NCI-H2227 (cell line): ENCODE data around the gene TMEM150B.
"Not testable (repeated sequence)": the region's sequence is repeated elsewhere in the genome, so short reads cannot be mapped to it uniquely, and the experiment has no call there.

Source experiments
- DNase-seq: peaks from one replicate; lab custom pipeline; 2025; ENCODE audit not compliant: unreplicated experiment; lab: John Stamatoyannopoulos, UW

TMEM150B gene

DNA sequence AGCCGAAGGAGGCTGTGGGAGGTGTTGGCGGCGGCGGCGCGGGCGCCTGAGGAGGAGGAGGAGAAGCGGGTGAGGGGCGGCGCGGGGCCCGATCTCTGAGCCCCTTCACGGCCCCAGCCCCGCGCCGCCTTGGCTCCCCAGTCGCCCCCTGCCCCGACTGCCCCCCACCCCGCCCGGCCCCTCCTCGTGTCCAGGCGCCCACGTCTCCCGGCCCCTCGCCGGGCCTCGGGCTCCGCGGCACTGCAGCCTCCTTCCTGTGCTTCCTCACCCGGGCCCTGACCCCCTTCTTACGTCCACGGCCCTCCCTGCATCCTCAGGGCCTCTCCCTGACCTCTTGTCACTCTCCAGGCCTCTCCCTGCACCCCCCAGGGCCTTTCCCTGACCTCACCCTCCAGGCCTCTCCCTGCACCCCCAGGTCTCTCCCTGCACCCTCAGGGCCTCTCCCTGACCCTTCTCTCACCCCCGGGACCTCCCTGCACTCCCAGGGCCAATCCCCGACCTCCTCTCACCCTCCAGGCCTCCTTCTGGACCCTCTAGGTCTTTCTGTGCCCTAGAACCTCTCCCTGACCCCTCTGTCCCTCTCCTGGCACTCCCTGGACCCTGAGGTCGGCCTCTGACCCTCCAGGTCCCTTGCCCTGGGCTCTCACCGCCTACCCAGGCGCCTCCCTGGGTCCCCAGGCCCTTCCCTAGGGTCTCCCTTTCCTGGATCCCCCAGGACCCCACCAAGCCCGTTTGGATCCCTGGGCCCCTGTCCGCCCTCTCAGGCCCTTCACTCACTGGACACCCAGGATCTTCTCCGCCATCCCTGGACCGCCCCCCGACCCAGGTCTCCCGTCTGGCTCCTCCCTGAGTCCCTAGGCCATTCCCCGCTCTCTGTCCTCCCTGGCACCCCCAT, 15.0 kb upstream of the TMEM150B start:
- no peak for DNase-seq

DNA sequence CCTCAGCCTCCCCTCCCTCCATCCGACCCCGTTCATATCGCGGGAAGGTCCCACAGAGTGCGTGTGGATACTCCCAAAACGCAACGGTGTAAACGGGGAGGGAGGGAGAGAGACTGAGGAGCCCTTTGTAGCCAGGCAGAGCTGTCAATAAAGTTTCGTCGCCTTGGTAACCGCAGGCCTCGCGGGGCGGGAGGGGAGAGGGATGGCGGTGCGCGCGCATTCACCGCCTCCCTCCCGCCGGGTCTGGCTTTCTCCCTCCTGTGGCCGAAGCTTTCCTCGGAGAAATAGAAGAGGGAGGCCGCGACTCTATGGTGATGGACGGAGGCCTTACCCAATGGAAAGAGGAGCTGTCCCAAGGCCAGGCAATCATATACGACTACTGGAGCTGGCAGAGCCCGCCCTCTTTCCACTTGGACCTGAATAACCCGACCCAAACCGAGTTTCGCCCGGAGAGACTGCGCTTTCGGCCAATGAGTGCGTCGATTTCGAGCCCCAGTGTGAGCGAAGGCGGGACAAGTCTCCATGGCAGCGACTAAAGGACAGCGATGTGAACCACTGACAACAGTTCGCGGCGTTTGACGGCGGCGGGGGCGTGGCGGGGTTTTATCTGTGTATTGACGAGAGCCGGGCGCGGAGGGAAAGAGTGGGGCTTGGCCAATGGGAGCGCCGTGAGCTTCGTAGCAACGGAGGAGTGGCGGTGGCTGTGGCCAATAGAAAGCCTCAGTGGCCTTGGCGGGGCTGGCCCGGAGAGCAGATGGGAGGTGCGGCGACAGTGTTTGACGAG, 14.2 kb upstream of the TMEM150B start, which contains the start of gene KMT5C:
Gene KMT5C, plus strand, starts transcription at position 772 of the 784 bp plus-strand sequence. CDS start 2,061 bp downstream, outside the sequence.
- peak; percentile 100 for DNase-seq

DNA sequence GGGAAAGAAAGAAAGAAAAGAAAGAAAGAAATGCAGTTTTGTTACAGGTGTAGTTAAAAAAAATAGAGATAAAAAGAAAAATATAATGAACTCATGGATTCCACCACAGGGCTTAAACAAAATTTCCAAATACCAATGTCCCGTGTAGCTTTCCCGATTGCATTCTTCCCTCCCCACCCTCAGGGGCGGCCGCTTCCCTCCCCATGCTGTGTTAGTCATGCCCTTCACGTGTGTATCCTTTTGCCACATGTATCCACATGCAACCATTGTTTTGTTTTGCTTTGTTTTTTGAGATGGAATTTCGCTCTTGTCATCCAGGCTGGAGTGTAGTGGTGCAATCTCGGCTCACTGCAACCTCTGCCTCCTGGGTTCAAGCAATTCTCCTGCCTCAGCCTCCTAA, 11.0 kb upstream of the TMEM150B start:
- DNase-seq = no peak

DNA sequence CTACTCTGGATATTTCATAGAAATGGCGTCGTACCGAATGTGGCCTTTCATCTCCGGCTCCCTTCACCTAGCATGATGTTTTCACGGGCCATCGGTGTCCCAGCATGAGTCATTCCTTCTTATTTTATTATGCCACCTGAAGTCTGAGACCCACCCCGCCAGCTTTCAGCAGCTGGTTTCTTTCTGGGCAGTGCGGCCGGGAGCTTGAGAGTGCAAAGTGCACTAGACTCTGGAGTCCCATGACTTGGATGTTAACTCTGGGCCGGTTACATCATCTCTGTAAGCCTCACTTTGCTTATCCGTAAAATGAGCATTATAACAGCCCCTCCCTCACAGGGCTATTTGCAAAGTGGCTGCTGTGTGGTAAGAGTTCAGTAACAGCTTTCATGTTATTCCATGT, 8.7 kb upstream of the TMEM150B start:
- DNase-seq = no peak

DNA sequence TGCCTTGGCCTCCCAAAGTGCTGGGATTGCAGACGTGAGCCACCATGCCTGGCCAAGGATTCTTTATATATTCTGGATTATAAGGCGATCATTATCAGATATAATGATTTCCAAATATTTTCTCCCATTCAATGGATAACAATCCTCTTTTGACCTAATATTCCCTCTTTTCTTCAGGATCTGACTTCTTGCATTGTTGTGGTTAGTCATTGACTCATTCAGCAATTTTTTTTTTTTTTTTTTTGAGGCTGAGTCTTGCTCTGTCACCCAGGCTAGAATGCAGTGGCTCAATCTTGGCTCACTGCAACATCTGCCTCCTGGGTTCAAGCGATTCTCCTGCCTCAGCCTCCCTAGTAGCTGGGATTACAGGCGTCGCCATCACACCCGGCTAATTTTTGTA, 4.7 kb upstream of the TMEM150B start:
- DNase-seq = not testable (repeated sequence)

DNA sequence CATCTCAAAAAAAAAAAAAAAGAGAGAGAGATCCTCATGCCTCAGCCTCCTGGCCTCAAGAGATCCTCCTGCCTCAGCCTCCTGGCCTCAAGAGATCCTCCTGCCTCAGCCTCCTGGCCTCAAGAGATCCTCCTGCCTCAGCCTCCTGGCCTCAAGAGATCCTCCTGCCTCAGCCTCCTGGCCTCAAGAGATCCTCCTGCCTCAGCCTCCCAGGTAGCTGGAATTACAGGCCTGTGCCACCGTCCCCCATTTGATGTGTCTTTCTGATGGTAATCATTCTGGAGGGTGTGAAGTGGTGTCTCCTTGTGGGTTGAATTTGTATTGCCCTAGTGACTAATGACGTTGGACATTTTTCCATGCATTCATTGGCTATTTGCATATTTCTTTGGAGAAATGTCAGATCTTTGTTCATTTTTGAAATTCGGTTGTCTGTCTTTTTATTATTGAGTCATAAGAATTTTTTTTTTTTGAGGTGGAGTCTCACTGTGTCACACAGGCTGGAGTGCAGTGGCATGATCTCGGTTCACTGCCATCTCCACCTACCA, 3.7 kb upstream of the TMEM150B start:
- not testable (repeated sequence) for DNase-seq

DNA sequence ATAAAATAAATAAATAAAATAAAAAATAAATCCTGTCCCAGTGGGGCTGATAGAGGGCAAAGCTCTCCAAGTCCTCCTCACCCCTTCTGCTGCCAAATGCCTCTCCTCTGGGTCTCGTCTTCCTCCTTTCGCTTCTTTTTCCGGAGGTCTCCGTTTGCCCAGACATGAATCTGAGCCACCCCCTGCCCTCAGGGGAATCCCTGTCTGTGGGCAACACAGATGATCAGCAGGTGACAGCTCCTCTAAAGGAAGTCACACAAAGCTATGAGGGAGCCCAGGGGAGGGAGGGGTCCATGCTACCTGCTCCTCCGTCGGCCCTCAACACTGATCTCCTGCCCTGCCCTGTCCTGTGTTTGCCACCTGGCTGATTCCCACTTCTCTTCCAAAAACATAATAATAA, 479 bp downstream of the TMEM150B start:
- no peak for DNase-seq

DNA sequence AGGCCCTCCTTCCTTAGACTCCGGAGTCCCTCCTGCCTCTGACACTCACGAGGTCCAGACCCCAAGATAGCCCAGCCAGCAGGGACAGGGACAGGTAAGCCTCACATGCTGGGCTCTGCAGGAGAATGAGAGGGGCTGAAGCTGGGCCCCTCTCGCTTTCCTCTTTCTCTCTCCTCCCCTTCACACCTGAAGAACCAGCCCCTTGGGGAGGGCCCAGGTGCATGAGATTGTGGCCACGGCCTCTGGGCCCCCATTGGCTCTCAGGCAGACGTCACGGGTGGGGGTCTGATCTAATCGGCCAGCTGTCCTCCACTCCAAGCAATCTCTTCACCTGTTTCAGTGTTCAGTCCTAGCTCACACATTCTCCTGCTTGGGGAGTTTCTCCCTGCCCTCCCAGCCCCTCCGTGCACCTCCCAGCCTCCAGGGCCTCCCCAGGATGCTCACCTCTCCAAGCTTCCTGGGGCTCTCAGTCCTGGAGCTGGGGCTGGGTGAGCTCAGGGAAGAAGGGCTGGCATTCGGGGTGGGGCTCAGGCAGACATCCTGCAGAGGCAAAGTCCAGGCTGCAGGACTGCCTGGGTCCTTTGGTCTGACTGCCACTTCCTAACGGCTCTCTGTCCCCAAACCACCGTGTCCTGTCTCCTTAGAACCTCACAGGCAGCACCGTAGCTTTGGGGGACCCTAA, 2.8 kb downstream of the TMEM150B start:
- DNase-seq = no peak

DNA sequence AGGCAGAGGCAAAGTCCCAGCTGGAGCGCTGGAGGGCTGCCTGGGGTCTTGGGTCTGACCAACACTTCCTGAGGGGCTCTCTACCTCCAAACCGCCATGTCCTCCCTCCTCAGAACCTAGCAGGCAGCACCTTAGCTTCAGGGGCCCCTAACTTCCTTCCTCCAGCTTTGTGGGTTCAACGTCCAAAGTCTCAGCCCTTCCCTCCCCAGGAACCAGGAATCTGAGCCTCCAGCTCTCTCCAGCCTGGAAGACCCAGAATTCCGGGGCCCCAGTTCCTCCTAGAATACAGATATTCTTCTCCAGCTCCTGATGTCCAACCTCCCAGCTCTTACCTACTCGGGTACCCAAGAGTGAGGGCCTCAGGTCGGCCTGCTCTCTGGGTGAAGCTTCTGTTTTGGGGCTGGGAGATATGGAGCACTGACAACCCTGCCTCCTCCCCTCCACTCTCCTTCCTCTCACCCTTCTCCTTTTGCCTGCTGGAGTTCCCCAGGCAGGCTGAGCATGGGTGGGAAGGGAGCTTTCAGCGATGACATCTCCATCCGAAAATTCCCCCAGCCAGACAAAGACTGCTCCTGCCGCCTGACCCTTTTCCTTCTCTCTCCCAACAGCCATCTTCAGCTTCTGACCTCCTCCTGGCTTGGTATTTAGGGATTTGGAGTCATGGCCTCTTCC, 3.5 kb downstream of the TMEM150B start:
- DNase-seq = no peak

DNA sequence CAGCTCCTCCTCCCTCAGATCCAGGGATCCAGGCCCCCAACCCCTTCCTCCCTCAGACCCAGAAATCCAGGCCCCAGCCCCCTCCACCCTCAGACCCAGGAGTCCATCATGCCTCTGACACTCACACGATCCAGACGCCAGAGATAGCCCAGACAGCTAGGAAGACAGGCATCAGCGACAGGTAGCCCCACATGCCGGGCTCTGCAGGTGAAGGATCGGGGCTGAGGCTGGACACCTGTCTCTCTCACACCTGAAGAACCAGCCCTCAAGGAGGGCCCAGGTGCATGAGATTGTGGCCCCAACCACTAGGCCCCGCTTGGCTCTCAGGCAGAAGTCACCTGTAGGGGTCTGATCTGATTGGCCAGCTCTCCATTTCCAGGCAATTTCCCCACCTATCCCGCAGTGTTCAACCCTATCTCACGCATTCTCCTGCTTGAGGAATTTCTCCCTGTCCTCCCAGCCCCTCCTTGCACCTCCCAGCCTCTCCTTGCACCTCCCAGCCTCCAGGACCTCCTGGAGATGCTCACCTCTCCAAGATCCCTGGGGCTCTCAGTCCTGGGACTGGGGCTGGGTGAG, 4.2 kb downstream of the TMEM150B start:
- no peak for DNase-seq

DNA sequence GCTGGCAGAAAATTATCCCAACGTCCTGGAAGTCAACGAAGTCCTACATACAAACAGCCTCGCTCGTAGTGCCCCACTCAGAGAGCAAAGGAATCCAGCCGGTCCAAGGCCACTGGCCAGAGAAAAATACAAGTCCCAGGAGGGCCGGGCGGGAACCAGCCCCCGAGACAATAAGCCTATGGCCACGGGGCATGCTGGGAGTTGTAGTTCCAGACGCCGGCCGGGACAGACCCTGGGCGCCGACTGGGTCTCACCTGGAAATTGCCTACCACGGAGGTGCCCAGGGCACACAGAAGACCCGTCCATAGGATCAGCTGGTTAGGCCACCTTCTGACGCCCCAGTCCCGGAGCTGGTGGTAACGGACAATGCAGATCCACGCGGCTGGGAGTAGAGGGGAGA, 5.4 kb downstream of the TMEM150B start:
- DNase-seq = peak; percentile 93

DNA sequence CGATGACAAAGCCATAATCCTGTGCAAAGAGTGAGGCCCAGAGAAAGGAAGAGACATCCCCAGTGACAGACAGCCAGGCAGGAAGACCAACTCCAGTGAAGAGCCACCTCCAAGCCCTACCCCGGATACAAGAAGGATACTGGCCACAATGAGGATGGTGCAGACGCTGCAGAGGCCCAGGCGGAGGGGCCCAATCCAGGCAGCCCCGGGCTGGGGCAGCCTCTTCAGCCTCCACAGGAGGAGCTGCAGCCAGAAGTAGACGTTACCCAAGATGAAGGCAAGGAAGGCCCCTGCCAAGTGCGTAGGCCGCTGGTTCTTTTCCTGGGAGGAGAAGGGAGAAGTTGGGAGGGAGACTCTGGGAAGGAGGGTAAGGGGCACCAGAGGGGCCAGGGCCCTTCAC, 8.5 kb downstream of the TMEM150B start:
- DNase-seq = no peak

DNA sequence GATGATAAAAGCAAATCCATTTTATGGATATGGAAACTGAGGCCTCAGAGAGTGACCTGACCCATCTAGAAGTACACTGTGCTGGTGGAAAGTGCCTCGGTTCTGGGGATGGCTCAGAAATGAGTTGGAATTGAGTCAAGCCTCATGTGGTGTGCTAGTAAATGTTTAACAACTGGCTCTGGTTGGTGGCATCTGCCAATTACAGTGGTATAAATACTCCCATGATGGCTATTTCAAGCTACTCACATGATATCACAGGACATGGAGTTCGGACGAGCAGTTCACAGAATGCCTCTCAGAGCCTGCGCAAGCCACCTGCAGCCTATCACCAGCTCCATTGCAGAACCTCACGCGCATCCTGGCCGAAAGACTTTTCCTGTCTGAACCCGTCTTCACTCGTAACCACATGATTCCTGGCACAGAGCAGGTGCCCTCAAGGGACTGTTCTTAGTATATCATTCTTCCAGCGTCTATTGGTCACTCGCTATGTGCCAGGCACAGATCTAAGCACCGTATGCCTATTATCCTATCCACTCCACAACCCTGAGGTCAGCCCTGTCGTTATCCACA, 9.1 kb downstream of the TMEM150B start:
- DNase-seq = no peak

DNA sequence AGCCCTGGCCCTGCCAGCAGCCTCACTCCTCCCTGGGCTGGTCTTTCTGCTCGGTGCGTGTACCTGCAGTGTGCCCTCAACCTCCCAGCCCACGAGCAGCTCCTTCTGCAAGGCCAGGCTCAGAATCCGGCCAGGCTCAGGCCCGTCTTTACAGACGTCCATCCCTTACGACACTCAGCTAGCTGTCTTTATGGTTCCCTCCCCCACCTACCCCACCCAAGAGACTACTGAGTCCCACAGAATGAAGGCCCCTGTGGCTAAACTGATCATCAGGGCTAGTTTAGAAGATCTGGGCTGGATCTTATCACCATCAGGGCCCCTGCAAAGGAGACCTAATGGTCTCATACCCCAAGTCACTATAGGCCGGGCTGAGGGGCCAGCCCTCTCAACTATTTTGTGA, 10.7 kb downstream of the TMEM150B start:
- no peak for DNase-seq

DNA sequence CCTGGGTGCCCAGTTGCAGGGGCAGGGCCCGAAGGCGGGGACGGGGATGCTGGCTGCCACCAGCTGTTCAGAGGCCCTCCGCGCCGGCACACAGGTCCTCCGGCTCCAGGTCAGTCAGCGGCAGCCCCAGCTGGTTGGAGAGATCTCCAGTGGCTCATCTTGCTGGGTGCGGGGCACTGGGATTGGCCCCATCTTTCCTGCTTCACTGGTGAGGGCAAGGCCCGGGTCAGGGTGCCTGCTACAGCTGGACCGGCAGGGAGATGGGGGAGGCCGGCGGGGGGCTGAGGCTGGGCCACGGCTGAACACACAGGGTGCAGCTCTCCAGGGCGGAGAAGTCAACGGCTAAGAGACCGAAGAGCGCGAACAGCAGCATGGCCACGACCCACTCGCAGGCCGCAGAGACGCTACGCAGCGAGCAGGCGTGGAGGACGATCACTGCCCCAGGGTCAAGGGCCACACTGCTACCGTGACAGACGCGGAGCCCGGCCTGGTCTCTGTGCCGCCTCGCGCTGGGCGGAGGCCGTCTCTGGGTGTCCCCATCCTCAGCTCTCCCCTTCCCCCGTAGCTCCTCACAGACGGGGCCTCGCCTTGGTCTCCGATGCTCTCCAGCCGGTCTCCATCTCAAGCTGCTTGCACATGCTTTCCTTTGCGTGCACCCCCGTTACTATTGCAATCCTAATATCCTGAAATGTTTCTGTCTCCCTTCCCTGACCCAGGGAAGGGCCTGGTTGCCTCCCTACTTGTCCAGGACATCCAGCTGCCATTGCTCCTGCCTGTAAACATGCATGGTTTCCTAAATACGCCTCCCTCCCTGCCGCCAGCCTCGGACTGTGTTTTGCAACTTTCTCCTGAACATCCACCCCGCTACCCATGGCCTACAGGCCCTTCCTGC, 12.3 kb downstream of the TMEM150B start:
- DNase-seq = no peak

DNA sequence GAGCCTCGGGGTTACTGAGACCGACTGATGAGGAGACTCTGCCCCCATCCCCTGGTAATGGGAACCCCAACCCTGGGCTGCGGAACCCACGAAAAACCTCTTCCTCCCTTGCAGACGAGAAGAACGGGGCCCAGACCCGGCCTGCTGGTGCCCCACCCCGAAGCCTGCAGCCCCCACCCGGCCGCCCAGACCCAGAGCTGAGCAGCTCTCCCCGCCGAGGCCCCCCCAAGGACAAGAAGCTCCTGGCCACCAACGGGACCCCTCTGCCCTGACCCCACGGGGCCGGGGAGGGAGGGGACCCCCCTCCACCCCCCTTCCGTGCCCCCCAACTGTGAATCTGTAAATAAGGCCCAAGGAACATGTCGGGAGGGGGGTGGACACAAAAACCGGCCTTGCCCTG, 13.3 kb downstream of the TMEM150B start:
- DNase-seq = no peak

DNA sequence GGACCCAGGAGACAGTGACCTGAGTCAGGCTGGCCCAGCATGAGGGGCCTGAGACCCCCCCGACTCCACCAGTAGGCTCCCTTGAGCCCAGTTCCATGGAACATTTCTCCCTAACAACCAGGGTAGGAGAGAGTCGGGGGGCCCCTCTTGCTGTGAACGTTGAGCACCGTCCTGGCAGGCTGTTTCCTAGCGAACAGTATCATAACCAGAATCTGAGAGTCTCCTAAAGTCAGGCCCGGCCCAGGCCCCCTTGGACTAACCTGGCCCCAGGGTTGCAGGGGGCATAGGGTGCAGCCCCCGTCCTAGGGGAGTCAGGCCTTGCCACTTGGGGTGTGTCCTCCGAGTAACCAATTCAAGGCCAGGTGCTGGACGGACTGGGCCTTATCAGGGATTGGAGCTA, 13.7 kb downstream of the TMEM150B start:
- no peak for DNase-seq

DNA sequence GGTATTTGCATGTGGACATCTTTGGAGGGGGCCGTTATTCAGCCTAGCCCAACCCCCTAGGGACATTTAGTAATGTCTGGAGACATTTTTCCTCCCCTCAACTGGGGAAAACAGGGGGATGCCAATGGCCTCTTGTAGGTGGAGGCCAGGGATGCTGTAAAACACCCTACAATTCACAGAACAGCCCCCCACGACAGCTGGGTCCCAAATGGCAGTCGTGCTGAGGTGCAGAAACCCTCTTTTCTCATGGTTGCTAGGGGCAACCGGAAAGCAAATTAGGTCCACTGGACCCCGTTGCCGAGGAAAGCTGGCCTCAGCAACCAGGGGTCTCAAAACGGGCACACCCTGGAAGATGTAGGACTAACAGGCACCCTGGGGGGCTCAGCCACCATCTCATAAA, 14.6 kb downstream of the TMEM150B start:
- no peak for DNase-seq

DNA sequence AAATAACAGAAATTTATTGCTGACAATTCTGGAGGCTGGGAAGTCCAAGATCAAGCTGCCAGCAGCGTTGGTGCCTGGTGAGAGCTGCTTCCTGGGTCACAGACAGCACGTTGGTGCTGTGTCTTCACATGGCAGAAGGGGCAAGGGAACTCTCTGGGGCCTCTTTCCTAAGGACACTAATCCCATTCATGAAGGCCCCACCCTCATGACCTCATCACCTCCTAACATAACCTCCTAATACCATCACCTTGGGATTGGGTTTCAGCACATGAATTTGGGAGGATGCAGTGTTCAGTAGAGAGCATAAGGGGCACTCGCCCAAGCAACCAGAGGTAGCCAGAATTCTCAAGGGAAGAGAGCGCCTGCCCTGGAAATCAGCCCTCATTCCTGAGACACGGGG, 15.7 kb downstream of the TMEM150B start:
- no peak for DNase-seq
